Measurements from ENCODE around the gene ACTA2.

ACTA2 gene

DNA sequence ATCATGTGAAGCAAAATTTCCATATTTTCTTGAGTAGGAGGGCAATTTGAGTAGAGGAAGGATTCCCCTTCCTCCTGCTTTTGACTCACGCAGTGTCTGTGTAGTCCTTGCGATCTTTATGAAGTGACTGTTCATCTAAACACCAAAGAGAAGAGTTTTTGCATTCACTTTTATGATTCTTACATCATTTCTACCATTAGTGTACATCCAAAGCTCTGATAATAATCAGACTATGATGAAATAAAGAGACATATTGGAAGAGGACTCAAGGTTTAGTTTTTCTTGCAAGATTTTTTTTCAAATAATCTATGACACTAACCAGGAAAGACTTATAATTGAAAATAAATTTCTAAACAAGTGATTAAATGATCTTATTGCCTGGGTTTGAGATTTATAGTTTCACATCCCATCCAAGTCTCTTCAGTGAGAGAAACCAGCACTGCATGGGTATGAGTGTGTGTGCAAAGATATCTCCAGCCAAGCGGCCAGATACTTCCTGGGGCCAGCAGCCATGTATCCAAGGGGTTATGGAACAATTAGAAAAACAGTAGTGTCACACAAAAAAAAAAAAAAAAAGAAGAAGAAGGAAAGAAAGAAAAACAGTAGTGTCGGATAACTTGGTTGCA lies 2.0 kb upstream of the ACTA2 start:
- no peaks in the 10 kb centered on the region for H4K20me1 ChIP-seq (ENCODE audit: low read depth, low read length)
- no peaks in the 10 kb centered on the region for H3K9me3 ChIP-seq (ENCODE audit: insufficient read depth, low read length)
- H3K27ac ChIP-seq (ENCODE audit: low read depth, low read length): no peak overlapping the region
- H3K9ac ChIP-seq (ENCODE audit: low read length): no peak overlapping the region
- no peak overlapping the region for H3K4me2 ChIP-seq (ENCODE audit: low read depth, low read length, poor library complexity, severe bottlenecking)
- no peaks in the 10 kb centered on the region for H3K79me2 ChIP-seq (ENCODE audit: insufficient read depth, low read length)
- no peak overlapping the region for H2AFZ ChIP-seq (ENCODE audit: low read depth, low read length, severe bottlenecking)
- no peaks in the 10 kb centered on the region for H3F3A ChIP-seq (ENCODE audit: insufficient read depth)
- H3K9me2 ChIP-seq (replicated peaks; ENCODE audit: insufficient read depth, low read length): no peaks in the 10 kb centered on the region
- no peaks in the 10 kb centered on the region for H3K36me3 ChIP-seq (ENCODE audit: low read length)
- H3K27me3 ChIP-seq (ENCODE audit: low read length): no peaks in the 10 kb centered on the region
- TF ChIP-seq EZH2phosphoT487 (conservative IDR thresholded peaks at IDR 0.05; ENCODE audit: low read length): no peak
- TF ChIP-seq, protein P1, sequence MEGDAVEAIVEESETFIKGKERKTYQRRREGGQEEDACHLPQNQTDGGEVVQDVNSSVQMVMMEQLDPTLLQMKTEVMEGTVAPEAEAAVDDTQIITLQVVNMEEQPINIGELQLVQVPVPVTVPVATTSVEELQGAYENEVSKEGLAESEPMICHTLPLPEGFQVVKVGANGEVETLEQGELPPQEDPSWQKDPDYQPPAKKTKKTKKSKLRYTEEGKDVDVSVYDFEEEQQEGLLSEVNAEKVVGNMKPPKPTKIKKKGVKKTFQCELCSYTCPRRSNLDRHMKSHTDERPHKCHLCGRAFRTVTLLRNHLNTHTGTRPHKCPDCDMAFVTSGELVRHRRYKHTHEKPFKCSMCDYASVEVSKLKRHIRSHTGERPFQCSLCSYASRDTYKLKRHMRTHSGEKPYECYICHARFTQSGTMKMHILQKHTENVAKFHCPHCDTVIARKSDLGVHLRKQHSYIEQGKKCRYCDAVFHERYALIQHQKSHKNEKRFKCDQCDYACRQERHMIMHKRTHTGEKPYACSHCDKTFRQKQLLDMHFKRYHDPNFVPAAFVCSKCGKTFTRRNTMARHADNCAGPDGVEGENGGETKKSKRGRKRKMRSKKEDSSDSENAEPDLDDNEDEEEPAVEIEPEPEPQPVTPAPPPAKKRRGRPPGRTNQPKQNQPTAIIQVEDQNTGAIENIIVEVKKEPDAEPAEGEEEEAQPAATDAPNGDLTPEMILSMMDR (IDR thresholded peaks at IDR 0.05; ENCODE audit: insufficient read depth, low read length, poor library complexity, severe bottlenecking): no peak
- no peak overlapping the region for H3K4me3 ChIP-seq (ENCODE audit: insufficient read depth, low read length, poor library complexity, severe bottlenecking)

DNA sequence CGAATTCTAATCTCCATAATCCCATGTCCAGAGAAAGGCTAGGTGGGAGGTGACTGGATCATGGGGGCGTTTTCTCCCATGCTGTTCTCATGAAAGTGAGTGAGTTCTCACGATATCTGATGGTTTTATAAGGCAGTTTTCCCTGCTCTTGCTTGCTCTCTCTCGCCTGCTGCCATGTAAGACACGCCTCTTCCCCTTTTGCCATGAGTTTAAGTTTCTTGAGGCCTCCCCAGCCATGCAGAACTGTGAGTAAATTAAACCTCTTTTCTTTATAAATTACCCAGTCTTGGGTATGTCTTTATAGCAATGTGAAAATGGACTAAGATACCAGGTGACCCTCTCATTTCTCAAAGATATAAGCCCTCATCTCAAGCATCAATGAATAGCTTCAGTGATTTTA lies 1.1 kb upstream of the ACTA2 start:
- TF ChIP-seq, protein P1 (IDR thresholded peaks at IDR 0.05; ENCODE audit: insufficient read depth, low read length, poor library complexity, severe bottlenecking): no peak
- no peak for TF ChIP-seq EZH2phosphoT487 (conservative IDR thresholded peaks at IDR 0.05; ENCODE audit: low read length)
- Histone ChIP-seq H3K4me2 (ENCODE audit: low read depth, low read length, poor library complexity, severe bottlenecking) (no peak overlapping the region), H3K27me3 (ENCODE audit: low read length) (no peaks in the 10 kb centered on the region), H3K4me3 (ENCODE audit: insufficient read depth, low read length, poor library complexity, severe bottlenecking) (no peak overlapping the region), H3K9me3 (ENCODE audit: insufficient read depth, low read length) (no peaks in the 10 kb centered on the region), H3K9ac (ENCODE audit: low read length) (no peak overlapping the region), H3K27ac (ENCODE audit: low read depth, low read length) (no peak overlapping the region), H4K20me1 (ENCODE audit: low read depth, low read length) (no peaks in the 10 kb centered on the region), H3K9me2 (replicated peaks; ENCODE audit: insufficient read depth, low read length) (no peaks in the 10 kb centered on the region), H3K79me2 (ENCODE audit: insufficient read depth, low read length) (no peaks in the 10 kb centered on the region), H3F3A (ENCODE audit: insufficient read depth) (no peaks in the 10 kb centered on the region), H2AFZ (ENCODE audit: low read depth, low read length, severe bottlenecking) (no peak overlapping the region), H3K36me3 (ENCODE audit: low read length) (no peaks in the 10 kb centered on the region)

DNA sequence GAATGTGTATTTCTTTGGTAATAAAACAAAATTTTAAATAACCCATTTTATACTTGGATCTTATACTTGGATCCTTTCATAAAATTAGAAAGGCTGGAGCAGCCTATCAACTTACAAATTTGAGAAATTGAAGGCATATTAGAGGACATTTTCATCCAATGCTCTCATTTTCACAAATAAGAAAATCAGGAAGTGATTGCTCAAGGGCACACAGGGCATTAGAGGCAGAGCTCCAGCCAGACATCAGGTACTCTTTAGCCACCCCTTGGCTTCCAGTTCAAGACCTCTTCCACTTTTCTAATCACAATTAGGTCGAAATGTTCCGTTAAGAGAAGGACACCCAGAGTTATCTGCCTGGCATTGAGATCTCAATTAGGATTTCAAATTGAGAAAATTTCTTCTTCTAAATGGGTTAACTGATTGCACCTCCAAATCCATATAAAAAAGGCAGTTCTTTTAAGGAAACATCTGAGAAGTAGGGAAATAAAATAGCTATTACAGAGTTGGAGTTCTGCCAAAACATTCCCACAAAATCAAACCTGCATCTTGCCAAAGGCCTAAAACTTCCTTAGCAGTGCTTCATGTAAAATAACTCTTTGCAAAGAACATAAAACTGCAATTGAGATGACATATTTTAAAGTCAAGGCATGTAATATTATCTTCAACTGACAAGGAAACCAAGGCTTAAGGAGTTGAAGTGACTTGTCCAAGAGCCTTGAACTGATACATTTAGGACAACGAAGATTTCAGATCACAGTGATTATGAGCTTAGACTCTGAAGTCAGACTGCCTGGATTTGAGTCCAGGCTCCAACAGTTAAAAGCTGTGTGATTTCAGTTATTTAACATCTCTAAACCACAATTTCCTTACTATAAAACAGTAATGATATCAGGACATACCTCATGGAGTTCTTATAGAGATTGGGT lies 2.4 kb downstream of the ACTA2 start:
- no peak overlapping the region for H3K4me3 ChIP-seq (ENCODE audit: insufficient read depth, low read length, poor library complexity, severe bottlenecking)
- no peaks in the 10 kb centered on the region for H3K79me2 ChIP-seq (ENCODE audit: insufficient read depth, low read length)
- H3K4me2 ChIP-seq (ENCODE audit: low read depth, low read length, poor library complexity, severe bottlenecking): no peak overlapping the region
- H3K9ac ChIP-seq (ENCODE audit: low read length): no peak overlapping the region
- H3K27ac ChIP-seq (ENCODE audit: low read depth, low read length): no peak overlapping the region
- H3K9me2 ChIP-seq (replicated peaks; ENCODE audit: insufficient read depth, low read length): no peaks in the 10 kb centered on the region
- no peaks in the 10 kb centered on the region for H3F3A ChIP-seq (ENCODE audit: insufficient read depth)
- no peak overlapping the region for H2AFZ ChIP-seq (ENCODE audit: low read depth, low read length, severe bottlenecking)
- H3K36me3 ChIP-seq (ENCODE audit: low read length): no peaks in the 10 kb centered on the region
- no peak for TF ChIP-seq EZH2phosphoT487 (conservative IDR thresholded peaks at IDR 0.05; ENCODE audit: low read length)
- TF ChIP-seq, protein P1 (IDR thresholded peaks at IDR 0.05; ENCODE audit: insufficient read depth, low read length, poor library complexity, severe bottlenecking): no peak
- no peaks in the 10 kb centered on the region for H3K27me3 ChIP-seq (ENCODE audit: low read length)
- H3K9me3 ChIP-seq (ENCODE audit: insufficient read depth, low read length): no peaks in the 10 kb centered on the region
- H4K20me1 ChIP-seq (ENCODE audit: low read depth, low read length): no peaks in the 10 kb centered on the region
